Cardiac muscle cell (in vitro differentiated cells and primary cell): ENCODE results near the gene PDZRN3. TPM values are rescaled to one million over a fixed set of nuclear protein-coding genes. Genes with fewer than 3 reads are reported as not detected.

ENCODE experiments used
- DNase-seq, 2 donors: peaks; one replicate each; pipeline versions ENCODE4 v3.0.0 to v3.0.0-alpha.2; 2010 to 2017; ENCODE audit warnings: low read depth in 1 of 2, low spot score in 1 of 2
- H3K27ac ChIP-seq: fragments of 200-600 bp; sonication (generic); 2 replicates; pipeline ENCODE4 v1.5.1; 2016
- H3K27me3 ChIP-seq: fragments of 200-600 bp; sonication (generic); 2 replicates; pipeline ENCODE4 v1.6.0; 2016; ENCODE audit warnings: control low read depth
- H3K36me3 ChIP-seq: fragments of 200-600 bp; sonication (generic); 2 replicates; pipeline ENCODE4 v1.5.1; 2016; ENCODE audit warnings: control low read depth
- H3K4me1 ChIP-seq: fragments of 200-600 bp; sonication (generic); 2 replicates; pipeline ENCODE4 v1.8.1; 2017; ENCODE audit warnings: low read depth, mild to moderate bottlenecking, mixed run types
- H3K4me3 ChIP-seq: fragments of 200-600 bp; sonication (generic); 2 replicates; pipeline ENCODE4 v1.5.1; 2016; ENCODE audit warnings: mild to moderate bottlenecking
- H3K9me3 ChIP-seq: fragments of 200-600 bp; sonication (generic); 2 replicates; pipeline ENCODE4 v1.5.1; 2017; ENCODE audit warnings: low read depth, mild to moderate bottlenecking, control low read depth
- polyA plus RNA-seq: library from polyadenylated mRNA; unstranded; fragments of >200 nt; fragmentation: Nextera tagmentation; extraction: Ambion mirVana; gene quantifications from 2 replicates; pipeline ENCODE4 v1.2.1, GENCODE V29; 2016
- total RNA-seq: library from RNA; depleted of rRNA; stranded (reverse); fragments of >200 nt; gene quantifications from 2 replicates; pipeline ENCODE4 v1.2.3, GENCODE V29; 2016
- TF ChIP-seq, protein P1 (sequence below): IDR thresholded peaks from 2 replicates; pipeline ENCODE4 v1.5.1; 2012; ENCODE audit warnings: low read depth, mild to moderate bottlenecking, low read length

PDZRN3 gene
- total and polyA plus RNA-seq, 2 experiments from 2014 or later: 63.9 to 94.7 TPM

GRCh38 chr3:73493543-73494308 is 131.0 kb downstream of the PDZRN3 start:
- Histone ChIP-seq H3K36me3 (no peaks in the 10 kb centered on the region), H3K27ac (no peak overlapping the region), H3K4me3 (no peak overlapping the region), H3K4me1 (peaks cover 49% of the 10 kb centered on the region), H3K27me3 (no peaks in the 10 kb centered on the region), H3K9me3 (no peaks in the 10 kb centered on the region)
- peak in 1 of 2 donors; percentile 79 for DNase-seq
- TF ChIP-seq, protein P1, sequence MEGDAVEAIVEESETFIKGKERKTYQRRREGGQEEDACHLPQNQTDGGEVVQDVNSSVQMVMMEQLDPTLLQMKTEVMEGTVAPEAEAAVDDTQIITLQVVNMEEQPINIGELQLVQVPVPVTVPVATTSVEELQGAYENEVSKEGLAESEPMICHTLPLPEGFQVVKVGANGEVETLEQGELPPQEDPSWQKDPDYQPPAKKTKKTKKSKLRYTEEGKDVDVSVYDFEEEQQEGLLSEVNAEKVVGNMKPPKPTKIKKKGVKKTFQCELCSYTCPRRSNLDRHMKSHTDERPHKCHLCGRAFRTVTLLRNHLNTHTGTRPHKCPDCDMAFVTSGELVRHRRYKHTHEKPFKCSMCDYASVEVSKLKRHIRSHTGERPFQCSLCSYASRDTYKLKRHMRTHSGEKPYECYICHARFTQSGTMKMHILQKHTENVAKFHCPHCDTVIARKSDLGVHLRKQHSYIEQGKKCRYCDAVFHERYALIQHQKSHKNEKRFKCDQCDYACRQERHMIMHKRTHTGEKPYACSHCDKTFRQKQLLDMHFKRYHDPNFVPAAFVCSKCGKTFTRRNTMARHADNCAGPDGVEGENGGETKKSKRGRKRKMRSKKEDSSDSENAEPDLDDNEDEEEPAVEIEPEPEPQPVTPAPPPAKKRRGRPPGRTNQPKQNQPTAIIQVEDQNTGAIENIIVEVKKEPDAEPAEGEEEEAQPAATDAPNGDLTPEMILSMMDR: no peak

DNA sequence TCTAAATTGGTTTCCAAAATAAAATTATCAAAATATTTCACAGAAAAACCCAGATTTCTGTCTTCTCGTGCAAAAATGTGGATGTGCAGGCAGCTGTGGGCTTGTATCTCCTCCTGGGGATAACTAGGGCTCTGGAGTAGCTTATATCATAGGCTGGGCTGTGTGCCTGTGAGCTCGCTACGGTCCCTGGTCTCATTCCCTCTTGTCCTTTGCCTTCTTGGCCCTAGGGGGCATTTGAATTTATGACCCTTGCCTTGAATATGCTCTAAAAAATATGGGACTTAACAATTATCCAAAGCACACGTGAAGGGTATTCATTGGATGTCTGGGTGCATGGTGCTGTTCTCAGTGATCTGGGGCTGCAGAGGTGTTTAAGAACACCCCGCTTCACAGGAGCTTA is 132.6 kb downstream of the PDZRN3 start:
- no peaks in the 10 kb centered on the region for H3K36me3 ChIP-seq
- no peaks in the 10 kb centered on the region for H3K9me3 ChIP-seq
- no peak overlapping the region for H3K4me3 ChIP-seq
- H3K4me1 ChIP-seq: peaks cover 48% of the 10 kb centered on the region
- peak overlapping the region; percentile 90 for H3K27ac ChIP-seq
- H3K27me3 ChIP-seq: no peaks in the 10 kb centered on the region
- TF ChIP-seq, protein P1: no peak
- DNase-seq: no peak

DNA sequence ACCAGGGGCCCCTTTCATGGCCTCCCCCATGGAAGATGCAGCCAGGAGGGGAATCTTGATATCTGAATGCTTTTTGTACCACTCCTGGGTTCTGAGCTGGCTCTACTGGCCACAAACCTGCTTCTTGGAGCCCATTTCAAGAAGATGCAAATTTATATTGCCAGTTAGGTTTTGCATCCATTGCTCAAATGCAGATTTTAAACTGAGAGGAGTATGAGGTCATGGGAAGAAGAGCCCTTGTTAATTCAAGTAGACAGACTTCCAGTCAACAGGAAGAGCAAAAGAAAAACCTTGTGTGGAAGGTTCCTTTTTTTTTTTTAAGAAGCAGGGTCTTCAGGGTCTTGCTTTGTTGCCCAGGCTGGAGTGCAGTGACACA is 133.5 kb downstream of the PDZRN3 start:
- no peak for DNase-seq
- no peaks in the 10 kb centered on the region for H3K36me3 ChIP-seq
- TF ChIP-seq, protein P1: no peak
- H3K4me1 ChIP-seq: peaks cover 51% of the 10 kb centered on the region
- H3K9me3 ChIP-seq: no peaks in the 10 kb centered on the region
- peak overlapping the region; percentile 90 for H3K27ac ChIP-seq
- no peaks in the 10 kb centered on the region for H3K27me3 ChIP-seq
- no peak overlapping the region for H3K4me3 ChIP-seq

GRCh38 chr3:73490453-73491286 is 134.1 kb downstream of the PDZRN3 start:
- no peaks in the 10 kb centered on the region for H3K27me3 ChIP-seq
- H3K27ac ChIP-seq: peak overlapping the region; percentile 90
- H3K9me3 ChIP-seq: no peaks in the 10 kb centered on the region
- TF ChIP-seq, protein P1: no peak
- no peaks in the 10 kb centered on the region for H3K36me3 ChIP-seq
- H3K4me3 ChIP-seq: no peak overlapping the region
- DNase-seq: peak; percentile 58 to 90
- H3K4me1 ChIP-seq: peaks cover 57% of the 10 kb centered on the region

GRCh38 chr3:73485877-73486330 is 138.8 kb downstream of the PDZRN3 start:
- peak in 1 of 2 donors; percentile 25 for DNase-seq

More at GRCh38 chr3:73485877-73486330, 138.8 kb downstream of the PDZRN3 start:
- TF ChIP-seq, protein P1: no peak
- H3K9me3 ChIP-seq: no peaks in the 10 kb centered on the region
- no peaks in the 10 kb centered on the region for H3K27me3 ChIP-seq
- peak overlapping the region; percentile 92 for H3K27ac ChIP-seq
- peaks cover 77% of the 10 kb centered on the region for H3K4me1 ChIP-seq
- H3K36me3 ChIP-seq: no peaks in the 10 kb centered on the region
- H3K4me3 ChIP-seq: no peak overlapping the region
